ENCODE data around the gene AKAP8L.

AKAP8L gene

DNA sequence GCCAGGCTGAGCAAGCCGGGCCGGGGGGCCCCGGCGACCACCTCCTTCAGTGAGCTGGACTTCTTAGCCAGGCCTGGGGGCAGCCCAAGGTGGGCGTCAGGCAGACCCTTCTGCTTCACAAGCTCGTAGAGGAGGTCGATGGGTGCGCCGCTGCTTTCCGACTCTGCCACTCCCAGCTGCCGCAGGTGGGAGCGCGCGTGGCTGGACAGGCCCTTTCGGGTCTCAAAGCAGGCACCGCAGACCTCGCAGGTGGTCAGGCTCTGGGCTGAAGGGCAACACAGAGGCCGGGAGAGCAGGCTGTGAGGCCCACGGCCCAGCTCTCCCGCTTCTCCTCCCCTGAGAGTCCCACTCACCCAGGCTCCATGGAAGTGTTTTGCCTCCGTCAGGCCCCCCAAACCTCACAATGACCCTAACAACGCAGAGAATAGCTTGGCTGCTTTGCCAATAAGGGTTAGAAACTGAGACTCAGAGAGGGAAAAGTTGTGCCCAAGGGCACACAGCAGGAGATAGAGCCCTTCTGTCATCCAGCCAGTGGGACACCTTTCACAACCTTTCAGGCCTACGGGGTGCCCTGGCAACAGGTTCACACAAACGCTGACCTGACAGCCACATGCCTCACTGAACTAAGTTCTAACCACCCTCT, 11.2 kb upstream of the AKAP8L start:
- TF ChIP-seq, protein P1, sequence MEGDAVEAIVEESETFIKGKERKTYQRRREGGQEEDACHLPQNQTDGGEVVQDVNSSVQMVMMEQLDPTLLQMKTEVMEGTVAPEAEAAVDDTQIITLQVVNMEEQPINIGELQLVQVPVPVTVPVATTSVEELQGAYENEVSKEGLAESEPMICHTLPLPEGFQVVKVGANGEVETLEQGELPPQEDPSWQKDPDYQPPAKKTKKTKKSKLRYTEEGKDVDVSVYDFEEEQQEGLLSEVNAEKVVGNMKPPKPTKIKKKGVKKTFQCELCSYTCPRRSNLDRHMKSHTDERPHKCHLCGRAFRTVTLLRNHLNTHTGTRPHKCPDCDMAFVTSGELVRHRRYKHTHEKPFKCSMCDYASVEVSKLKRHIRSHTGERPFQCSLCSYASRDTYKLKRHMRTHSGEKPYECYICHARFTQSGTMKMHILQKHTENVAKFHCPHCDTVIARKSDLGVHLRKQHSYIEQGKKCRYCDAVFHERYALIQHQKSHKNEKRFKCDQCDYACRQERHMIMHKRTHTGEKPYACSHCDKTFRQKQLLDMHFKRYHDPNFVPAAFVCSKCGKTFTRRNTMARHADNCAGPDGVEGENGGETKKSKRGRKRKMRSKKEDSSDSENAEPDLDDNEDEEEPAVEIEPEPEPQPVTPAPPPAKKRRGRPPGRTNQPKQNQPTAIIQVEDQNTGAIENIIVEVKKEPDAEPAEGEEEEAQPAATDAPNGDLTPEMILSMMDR (IDR thresholded peaks at IDR 0.05; ENCODE audit: low read depth, low read length), result no peak
- H3K4me3 ChIP-seq (ENCODE audit: low read depth, low read length), result no peak overlapping the region

DNA sequence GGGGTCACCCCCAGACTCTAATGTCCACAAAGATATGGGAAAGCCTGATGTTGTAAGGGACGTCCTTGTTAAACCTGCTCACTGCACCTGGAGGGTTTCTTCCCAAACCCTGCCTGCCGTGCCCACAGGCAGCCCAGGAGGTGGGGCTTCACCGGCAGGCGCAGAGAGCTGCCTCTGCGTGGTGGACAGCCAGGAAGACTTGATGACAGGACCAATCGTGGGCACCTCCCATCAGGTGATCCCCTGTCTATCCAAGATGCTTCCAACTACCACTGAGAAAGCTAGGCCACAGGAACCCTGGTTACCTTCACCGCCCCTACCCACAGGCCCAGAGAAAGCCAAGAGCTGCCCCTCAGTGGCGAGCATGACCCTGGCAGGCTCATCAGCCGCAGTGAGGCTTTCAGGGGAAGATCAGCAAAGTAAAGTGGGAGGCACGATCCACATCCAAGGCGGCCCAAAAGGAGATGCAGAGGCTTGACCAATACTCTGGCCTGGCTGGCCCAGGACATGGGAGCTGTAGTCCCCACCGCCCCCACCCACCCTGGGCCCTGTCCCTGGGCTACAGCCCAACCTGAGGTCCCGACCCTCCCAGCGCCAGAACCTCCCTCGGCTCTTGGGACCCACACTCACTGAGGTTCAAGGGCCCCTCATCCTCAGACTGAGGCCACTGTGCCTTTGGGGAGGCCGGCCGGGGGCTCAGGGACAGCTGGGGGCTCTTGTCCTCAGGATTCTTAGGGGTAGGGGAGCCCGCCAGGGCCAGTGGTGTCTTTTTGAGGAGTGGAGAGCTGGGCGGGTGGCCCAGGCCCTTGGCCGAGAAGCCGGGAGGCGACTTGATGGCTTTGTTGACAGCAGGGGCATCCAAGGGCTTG, 10.4 kb upstream of the AKAP8L start:
- no peak overlapping the region for H3K4me3 ChIP-seq (ENCODE audit: low read depth, low read length)
- TF ChIP-seq, protein P1 (IDR thresholded peaks at IDR 0.05; ENCODE audit: low read depth, low read length), result no peak

DNA sequence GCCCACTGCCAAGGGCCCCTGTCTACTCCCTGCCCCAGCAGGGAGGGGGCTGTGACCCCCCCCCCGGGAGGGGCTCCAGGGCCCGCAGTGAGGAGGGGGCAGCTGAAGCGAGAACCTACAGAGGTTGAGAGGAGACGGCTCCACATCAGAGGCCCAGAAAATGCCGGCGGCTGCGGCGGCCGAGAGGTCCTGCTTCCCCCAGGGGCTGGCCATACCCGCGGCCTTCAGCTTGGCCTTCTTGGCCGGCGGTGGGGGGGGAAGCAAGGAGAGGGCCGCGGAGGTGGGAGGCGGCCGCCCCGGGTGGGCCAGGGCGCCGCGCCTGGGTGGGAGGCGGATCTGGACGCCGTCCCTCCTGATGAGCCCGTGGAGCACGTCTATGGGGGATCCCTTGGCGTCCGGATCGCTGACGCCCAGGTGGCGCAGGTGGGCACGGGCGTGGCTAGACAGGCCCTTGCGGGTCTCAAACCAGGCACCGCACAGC, 9.2 kb upstream of the AKAP8L start:
- TF ChIP-seq, protein P1 (IDR thresholded peaks at IDR 0.05; ENCODE audit: low read depth, low read length), result no peak
- H3K4me3 ChIP-seq (ENCODE audit: low read depth, low read length), result no peak overlapping the region

DNA sequence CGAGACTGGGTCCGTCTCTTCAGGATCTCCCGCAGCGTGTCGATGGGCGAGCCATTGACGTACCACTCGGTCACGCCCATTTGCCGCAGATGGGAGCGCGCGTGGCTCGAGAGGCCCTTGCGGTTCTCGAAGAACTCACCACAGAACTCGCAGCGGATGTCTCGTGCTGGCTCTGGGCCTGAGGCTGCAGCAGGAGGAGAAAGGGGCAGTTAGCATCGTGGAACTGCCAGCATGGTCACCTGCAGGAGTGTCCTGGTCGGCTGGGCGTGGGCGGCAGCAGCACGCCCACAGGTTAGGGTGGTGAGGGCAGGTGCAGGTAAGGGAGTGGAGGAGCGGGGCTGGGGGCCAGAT, 8.5 kb upstream of the AKAP8L start:
- TF ChIP-seq, protein P1 (IDR thresholded peaks at IDR 0.05; ENCODE audit: low read depth, low read length), result no peak
- no peak overlapping the region for H3K4me3 ChIP-seq (ENCODE audit: low read depth, low read length)

DNA sequence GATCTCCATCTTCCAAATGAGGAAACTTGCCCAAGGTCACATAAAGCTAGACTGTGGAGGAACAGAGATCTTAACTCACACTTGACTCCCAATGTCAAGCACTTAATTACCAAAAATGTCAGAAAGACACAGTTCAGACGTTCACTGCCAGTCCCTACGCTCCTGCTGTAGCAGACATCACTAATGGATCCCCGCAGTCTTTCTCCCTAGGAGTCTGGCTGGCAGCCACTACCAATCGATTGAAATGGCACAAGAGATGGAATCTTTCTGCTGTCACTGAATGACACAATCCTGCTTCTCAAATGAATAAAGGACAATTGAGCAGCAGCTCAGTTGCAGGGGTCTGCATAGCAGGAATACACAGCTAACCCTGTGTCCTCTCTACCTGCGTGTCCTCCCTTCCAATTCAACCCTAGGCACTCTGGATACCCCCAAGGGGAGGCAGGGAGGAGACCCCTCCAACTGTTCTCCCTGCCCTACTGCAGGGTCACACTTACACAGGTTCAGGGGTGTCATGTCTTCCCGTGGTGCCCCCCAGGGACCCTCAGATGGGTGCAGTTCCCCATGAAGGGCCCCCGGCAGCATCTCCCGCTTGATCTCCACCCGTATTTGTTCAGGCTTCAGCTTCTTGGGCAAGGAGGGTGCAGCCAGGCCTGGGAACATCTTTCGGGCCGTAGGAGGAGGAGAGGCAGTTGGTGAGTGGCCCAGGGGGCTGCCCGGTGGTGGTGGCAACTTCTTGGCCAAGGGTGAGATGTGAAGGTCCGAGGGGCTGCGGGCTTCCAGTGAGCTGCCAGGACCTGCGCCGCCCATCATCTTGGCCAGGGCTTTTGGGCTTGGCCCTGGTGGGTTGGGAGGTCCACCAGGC, 7.9 kb upstream of the AKAP8L start:
- TF ChIP-seq, protein P1 (IDR thresholded peaks at IDR 0.05; ENCODE audit: low read depth, low read length), result no peak
- no peak overlapping the region for H3K4me3 ChIP-seq (ENCODE audit: low read depth, low read length)

DNA sequence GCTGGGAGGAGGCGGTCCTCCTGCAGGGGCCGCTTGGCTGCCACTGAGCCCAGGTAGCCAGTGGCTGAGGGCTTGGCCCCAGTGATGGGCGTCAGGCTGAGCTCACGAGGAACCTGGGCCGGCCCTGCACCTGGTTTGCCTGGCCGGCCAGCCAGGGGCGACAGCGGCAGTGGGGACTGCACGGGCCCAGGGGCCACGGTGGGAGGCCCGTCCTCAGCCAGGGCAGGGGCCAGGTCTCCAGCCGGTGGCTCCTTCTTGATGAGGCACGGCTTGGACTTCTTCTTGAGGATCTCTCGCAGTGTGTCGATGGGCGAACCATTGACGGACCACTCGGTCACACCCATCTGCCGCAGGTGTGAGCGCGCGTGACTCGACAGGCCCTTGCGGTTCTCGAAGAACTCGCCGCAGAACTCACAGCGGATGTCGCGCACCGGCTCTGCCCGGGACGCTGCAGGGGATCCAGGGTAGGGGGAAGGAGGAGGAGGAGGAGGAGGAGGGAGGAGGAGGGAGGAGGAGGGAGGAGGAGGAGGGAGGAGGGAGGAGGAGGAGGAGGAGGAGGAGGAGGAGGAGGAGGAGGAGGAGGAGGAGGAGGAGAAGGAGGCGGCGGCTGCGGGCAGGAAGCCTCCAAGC, 6.6 kb upstream of the AKAP8L start:
- TF ChIP-seq, protein P1 (IDR thresholded peaks at IDR 0.05; ENCODE audit: low read depth, low read length), result no peak
- no peak overlapping the region for H3K4me3 ChIP-seq (ENCODE audit: low read depth, low read length)
